Measurements from ENCODE around the gene PATE2.

PATE2 gene

DNA sequence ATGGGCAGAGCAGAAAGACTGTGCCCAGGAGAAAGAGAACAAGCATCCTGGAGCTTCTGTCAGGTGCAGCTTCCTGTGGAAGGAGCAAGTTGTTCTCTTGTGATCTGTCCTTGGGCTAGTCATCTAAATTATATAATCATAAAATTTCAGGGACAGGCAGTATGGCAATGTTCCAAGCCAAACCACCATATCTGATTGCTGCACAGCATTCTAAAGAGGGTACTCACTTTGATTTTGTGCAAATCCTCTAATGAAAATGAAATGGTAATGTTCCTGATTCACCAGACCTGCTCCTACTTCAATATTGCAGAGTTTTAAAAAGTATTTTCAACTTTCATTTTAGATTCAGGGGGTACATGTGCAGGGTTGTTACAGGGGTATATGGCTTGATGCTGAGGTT lies at the start of gene PATE2:
Gene PATE2 (minus strand): TSS at position 101 of the 400 bp plus-strand sequence. CDS start 55 bp downstream, at position 46.
- DNase-seq: no peak

DNA sequence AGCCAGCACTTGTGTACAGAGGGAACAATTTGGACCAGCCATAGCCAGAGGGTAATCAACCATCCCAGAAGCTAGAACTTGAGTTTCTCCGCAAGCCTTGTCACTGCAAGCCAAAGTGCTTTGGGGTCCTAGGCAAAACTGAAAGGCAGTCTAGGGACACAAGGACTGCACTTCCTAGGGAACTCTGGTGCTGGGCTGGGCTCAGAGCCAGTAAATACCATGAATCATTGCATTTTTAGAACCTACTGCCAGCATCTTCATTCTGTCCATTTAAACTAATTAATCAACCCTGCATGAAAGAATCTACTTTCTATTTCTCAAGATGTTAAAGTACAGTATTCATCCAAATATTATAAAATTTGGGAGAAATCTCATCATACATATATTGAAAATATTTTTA lies 29.3 kb upstream of the PATE2 start:
- DNase-seq: no peak

DNA sequence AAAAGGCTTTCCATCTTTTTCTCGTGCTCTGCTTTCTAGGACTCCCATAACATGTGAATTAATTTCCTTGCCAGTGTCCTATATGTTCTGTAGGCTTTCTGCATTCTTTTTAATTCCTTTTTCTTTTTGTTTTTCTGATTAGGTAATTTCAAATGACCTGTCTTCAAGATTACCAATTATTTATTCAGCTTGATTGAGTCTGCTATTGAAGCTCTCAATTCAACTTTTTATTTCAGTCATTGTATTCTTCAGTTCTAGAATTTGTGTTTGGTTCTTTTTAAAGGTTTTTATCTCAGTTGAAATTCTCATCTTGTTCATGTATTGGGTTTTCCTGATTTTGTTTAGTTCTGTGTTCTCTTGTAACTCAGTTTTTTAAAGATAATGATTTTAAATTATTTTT lies 23.8 kb upstream of the PATE2 start:
- DNase-seq: no peak

GRCh38 chr11:125799808-125800207 lies 21.2 kb upstream of the PATE2 start:
- DNase-seq: no peak

GRCh38 chr11:125797641-125798040 lies 19.0 kb upstream of the PATE2 start:
- DNase-seq: no peak

DNA sequence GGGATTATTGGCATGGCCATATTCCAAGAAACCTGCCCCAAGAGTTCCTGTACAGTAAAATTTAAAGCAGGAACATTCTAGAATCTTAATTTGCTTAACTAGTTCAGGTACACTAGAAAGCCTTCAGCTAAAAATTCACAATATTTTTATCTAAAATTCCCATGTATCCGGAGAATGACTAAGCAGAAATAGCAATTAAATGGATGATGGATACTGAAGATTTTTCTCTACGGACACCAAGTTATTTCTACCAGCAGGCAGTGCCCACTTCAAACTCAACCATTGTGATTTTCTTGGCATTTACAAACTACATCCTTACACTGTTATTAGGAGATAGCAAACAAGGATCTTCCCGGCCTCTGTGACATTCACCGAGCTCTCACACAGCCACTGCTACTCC lies 12.2 kb upstream of the PATE2 start:
- no peak for DNase-seq

- DNase-seq: peak; percentile 34
These were observed 9.2 kb upstream of the PATE2 start, which contains the start of gene PATE3 for GRCh38 chr11:125787827-125788226. Gene PATE3, plus strand, starts transcription at chr11:125788127. Its CDS starts 25 bp downstream, at chr11:125788152.

- DNase-seq: no peak
These were observed 6.0 kb upstream of the PATE2 start for GRCh38 chr11:125784678-125785077.

DNA sequence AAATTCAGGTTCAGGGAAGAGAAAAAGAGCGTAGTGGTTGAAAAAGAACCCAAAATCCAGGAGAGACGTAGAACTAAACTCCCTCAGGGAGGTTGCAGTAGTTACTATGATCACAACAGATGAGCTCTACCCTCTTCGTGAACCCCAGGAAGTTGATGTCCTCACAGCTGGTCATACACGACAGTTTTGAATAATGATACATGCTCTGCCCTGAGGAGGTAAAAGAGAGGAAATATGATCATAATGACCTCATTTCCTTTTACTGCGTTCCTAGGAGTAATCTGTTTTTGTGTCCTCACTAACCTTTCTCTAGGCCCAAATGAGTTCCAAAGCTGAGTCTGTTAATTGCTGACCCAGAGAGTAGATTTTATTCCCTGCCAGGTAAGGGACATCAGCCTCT lies 1.3 kb downstream of the PATE2 start:
- DNase-seq: no peak

- no peak for DNase-seq
These were observed 5.1 kb downstream of the PATE2 start for GRCh38 chr11:125773516-125773915.

- DNase-seq: no peak
These were observed 5.7 kb downstream of the PATE2 start for GRCh38 chr11:125772834-125773505.

DNA sequence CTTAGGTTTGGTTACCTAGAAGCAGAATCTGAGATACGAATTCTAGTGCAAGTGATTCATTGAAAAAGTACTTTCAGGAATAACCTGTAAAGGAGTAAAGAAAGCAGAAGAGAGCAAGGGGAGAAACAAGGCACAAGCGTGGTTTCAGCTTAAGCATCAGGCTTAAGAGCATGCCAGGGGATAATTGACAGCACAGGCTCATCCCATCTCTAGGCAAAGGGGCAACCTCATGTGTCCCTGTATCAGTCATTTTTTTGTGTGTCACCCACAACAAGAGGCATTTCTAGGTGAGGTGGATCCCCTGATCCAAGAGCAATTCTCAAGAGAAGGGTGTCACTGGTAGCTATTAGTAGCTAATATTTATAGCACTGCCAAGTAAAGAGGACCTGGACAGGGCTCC lies 8.0 kb downstream of the PATE2 start:
- DNase-seq: no peak

DNA sequence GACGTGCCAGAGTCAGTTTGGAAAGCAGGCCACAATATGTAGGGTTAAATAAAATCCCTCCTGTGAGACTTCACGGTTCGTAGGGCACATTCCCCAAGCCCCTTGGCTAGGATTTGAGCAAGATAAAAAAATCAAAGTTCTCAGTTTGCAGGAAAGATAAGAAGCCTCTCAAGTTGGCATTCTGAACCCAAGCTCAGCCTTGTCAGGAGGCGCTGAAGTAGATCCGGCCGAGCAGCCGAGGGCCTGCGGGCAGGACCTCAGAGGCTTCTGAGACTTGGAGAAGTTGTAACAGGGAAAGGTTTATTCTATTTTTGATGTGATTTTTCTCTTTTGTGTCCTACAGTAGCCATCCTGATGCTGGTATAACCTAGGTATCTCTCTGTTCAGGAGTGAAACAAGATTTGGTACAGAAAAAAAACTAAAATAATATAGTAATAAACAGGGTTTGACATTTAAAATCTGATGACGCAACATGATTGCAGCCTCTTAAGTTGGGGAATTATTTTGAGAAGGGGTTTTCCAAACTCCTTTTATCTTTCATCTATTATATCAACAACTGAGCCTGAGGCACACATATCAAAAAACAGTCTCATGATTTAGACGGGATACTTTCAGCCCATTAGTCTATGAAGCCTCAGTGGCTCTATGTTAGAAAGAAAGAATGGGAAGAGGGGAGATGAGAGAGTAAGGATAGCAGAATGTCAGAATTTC lies 10.1 kb downstream of the PATE2 start:
- DNase-seq: no peak

GRCh38 chr11:125766251-125766650 lies 12.4 kb downstream of the PATE2 start:
- no peak for DNase-seq

GRCh38 chr11:125763483-125763882 lies 15.1 kb downstream of the PATE2 start:
- DNase-seq: no peak

DNA sequence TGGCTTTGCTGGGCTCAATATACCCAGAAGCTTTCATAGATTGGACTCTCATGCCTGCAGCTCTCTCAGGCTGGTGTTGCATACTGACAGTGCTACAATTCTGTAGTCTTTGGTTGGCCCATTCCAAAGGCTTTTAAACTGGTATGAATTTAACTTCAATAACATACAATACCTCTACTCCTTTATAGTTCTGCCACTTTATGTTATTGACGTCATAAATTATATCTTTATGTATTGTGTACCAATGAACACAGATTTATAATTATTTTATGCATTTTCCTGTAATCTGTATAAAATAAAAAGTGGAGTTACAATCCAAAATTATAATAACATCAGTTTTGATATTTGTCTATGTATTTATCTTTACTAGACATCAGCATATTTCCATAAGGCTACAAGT lies 16.2 kb downstream of the PATE2 start:
- no peak for DNase-seq

DNA sequence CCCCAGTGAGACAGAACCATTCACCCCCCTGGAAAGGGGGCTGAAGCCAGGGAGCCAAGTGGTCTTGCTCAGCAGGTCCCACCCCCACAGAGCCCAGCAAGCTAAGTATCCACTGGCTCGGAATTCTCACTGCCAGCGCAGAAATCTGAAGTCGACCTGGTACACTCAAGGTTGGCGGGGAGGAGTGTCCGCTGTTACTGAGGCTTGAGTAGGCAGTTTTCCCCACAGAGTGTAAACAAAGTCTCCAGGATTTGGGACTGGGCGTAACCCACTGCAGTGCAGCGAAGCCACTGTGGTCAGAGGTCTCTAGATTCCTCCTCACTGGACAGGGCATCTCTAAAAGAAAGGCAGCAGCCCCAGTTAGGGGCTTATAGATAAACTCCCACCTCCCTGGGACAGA lies 22.6 kb downstream of the PATE2 start:
- no peak for DNase-seq

DNA sequence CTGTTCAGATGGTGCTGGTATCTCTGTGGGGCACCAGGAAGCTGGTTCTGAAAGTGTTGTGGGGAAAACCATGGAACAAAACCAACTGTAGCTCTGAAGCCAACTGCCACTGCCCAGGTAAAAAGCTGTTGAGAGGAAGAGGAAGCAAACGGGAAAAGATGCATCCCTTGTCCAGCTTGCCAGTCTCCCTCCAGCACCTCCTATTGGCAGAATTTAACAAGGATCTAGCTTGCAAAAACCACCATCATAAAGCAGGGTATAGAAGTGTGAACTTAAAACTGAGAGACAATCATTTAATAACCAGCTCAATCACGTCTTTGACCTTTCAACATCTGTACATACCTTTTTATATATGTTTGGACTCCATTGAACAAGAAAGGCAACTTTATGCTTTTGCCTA lies 28.0 kb downstream of the PATE2 start:
- no peak for DNase-seq

GRCh38 chr11:125745979-125746378 lies 32.6 kb downstream of the PATE2 start, which contains the start of gene PATE1:
Gene PATE1, plus strand, starts transcription at chr11:125746279. Its CDS starts 26 bp downstream, at chr11:125746305.
- DNase-seq: no peak

DNA sequence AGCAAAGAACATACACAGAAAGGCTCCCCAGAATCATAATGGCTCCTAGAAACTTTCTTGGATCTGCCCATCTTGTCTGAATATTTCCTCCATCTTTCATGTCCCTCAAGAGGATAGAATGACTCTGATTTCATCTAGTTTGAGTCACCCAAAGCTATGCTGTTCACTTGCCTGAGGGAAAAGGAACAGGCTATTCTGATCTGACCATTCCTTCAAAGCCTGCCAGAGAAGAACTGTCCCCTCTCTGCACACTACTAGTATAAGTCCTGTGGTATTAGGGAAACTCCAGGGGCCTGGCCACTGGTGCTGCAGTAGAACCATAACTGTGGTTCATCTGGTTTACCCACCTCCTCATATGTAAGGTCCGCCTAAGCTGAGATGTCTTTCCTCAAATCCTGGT lies 34.9 kb downstream of the PATE2 start:
- no peak for DNase-seq

- DNase-seq: no peak
These were observed 38.0 kb downstream of the PATE2 start for GRCh38 chr11:125740617-125741016.

GRCh38 chr11:125728969-125729368 lies 49.7 kb downstream of the PATE2 start:
- DNase-seq: no peak

All from GF-D8 (cell line).